GM12801 (cell line): Measurements from ENCODE around the gene PRDM4.

Source experiments
- CTCF ChIP-seq: IDR thresholded peaks from one replicate; pipeline ENCODE4 v1.5.1; 2011; ENCODE audit warnings: control low read depth; ENCODE audit not compliant: insufficient read length; ENCODE audit errors: extremely low read depth

Gene PRDM4

DNA sequence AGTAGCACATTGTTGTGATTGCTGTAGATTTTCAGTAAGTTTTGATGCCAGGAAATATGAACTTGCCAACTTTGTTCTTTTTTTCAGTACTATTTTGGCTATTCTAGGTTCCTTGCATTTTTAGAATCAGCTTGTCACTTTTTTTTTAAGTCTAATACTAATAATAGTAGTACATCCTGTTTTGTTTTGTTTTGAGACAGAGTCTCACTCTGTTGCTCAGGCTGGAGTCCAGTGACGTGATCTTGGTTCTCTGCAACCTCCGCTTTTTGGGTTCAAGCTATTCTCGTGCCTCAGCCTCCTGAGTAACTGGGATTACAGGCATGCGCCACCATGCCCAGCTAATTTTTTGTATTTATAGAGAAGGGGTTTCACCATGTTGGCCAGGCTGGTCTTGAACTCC is 58.8 kb downstream of the PRDM4 start:
- TF ChIP-seq CTCF = no peak

DNA sequence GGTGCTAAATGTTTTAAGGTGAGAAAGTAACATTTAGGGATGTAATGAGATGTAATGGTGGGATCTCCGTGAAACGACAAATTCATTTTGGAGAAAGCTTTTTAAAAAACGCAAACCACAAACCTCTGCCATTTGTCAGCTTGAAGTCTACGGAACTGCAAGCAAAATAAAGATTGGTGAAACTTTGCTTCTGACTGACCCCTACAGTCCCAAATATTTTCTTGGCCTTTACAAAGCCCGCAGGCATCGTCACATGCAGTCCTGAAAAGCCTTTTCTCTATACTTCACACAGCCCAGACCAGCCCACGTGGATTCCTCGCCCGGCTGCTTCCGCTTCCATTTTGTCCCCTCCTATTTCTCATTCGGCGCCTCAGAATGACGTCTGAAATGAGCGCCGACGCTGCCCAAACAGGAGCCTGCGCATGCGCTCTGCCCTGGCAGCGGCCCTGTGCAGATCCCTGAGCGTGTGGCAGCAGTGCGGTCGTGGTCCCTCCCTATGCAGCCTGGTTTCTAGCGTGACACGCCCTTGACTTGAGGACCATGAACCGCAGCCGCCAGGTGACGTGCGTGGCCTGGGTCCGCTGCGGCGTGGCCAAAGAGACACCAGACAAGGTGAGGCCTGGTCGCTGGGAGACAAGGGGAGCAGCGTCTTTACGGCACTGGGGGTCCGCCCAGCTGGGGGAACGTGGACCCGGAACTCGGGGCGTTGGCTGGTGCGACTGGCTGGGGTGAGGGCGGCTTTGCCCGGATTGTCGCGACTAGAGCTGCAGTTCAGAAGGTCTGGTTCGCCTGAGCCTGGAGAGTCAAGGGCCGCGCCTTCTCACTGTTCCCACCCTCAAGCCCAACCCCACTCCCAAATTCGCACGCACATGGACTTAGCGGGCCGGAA is 75.3 kb downstream of the PRDM4 start, which contains the start of gene PWP1:
PWP1 (plus strand) TSS at position 440 of the 889 bp plus-strand sequence; CDS start at position 541, 101 bp downstream.
- TF ChIP-seq CTCF = no peak

DNA sequence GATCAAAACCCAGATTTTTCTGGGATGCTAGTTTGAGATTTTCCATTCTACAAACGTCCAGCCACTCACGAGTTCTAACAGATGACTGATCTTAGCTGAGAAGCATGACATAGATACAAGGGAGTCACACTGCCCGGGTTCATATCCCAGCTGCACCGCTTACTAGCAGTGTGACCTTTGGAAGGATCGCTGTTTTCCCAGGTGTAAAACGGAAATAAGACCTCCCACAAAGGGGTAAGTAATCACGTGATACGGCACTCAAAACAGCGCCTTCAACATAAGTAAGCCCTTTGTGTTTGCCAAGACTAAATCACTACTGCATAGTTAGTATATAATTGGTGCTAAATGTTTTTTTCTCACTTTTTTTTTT is 76.0 kb downstream of the PRDM4 start:
- no peak for TF ChIP-seq CTCF

DNA sequence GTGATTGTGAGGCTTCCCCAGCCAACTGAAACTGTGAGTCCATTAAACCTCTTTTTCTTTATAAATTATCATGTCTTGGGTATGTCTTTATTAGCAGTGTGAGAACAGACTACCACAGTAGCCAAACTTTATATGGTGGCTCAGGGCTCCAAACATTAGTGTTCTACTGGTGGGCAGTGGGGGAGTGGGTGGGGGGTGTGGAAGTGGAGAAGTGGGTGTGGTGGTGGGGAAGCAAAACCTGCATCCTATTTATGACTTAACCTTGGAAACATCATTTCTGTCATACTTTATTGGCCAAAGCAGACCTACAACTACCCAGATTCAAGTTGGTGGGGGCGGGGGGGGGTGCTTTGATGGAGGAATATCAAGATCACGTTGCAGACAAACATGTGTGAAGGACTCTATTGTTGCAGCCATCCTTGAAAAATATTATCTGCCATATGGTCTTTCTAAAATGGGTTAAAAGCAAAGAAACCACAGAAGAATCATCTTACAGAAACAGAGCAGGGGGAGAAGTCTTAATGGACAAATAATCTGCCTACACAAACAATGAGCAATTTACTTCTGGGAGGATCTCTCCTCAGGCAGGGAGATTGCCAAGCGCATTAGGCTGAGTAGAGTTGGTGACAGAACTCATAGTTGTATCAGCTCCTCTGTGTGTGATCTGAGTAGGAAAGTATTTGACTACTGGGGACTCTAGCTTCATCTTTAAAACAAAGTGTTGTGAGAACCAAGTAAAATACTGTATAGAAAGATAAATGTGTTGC is 76.7 kb downstream of the PRDM4 start:
- TF ChIP-seq CTCF = no peak
